ENCODE results near the gene TYW1.
"Not testable (repeated sequence)": the region's sequence is repeated elsewhere in the genome, so short reads cannot be mapped to it uniquely, and the experiment has no call there.

GRCh38 chr7:67134912-67135311, 138.3 kb downstream of the TYW1 start:
- TF ChIP-seq CTCF, POLR2A (IDR thresholded peaks at IDR 0.05): not testable (repeated sequence)
